ENCODE results near the gene HDAC6. TPM values are rescaled to one million over a fixed set of nuclear protein-coding genes. Genes with fewer than 3 reads are reported as not detected.

The HDAC6 gene
- total and polyA plus RNA-seq, 10 of the 15 experiments (the other 5 are each of a cell fraction or from before 2014, with no cell fraction given): 8.3 to 47.0 (median 34.1) TPM

GRCh38 chrX:48785540-48786214 is 16.2 kb upstream of the HDAC6 start:
- H3K27ac ChIP-seq (ENCODE audit: control insufficient read depth, insufficient read depth): no peak overlapping the region
- no peaks in the 10 kb centered on the region for H3K27me3 ChIP-seq (replicated peaks in 1 of 2; ENCODE audit: control insufficient read depth in 2 of 2, insufficient read depth in 2 of 2, low read length in 1 of 2)
- no peaks in the 10 kb centered on the region for H3K79me2 ChIP-seq (ENCODE audit: control insufficient read depth, insufficient read depth, low read length)
- ChIA-PET POLR2A (no interaction called here), RAD21 (ENCODE audit: unreplicated experiment) (no interaction called here), CTCF (no interaction called here), SMC1A (ENCODE audit: uncharacterized antibody, unreplicated experiment) (no interaction called here)
- no peaks in the 10 kb centered on the region for H3K9me3 ChIP-seq (replicated peaks; ENCODE audit: control insufficient read depth, insufficient read depth, low read length)
- no peaks in the 10 kb centered on the region for H3K4me1 ChIP-seq (ENCODE audit: control insufficient read depth, insufficient read depth, low read length)
- ATAC-seq (no peak), DNase-seq (ENCODE audit: low read depth, low spot score) (no peak), FAIRE-seq (no peak)
- no peak overlapping the region for H3K4me3 ChIP-seq
- no peak overlapping the region for H3K9ac ChIP-seq (ENCODE audit: control insufficient read depth, insufficient read depth, low read length)
- H2AFZ ChIP-seq (ENCODE audit: control insufficient read depth, low read depth, low read length): no peak overlapping the region
- intact Hi-C loops (cut with micrococcal nuclease; ENCODE audit: unreplicated experiment): no loop called here
- no peaks in the 10 kb centered on the region for H3K36me3 ChIP-seq (ENCODE audit: control insufficient read depth in 2 of 2, insufficient read depth in 2 of 2, low read length in 1 of 2)
- H3K4me2 ChIP-seq (ENCODE audit: control insufficient read depth, insufficient read depth): no peak overlapping the region
- TF ChIP-seq ZNF274 (IDR thresholded peaks at IDR 0.05; ENCODE audit: insufficient read depth, insufficient read length) (no peak), BHLHE40 (IDR thresholded peaks at IDR 0.05; ENCODE audit: borderline replicate concordance in 1 of 2, low read depth in 2 of 2, low read length in 1 of 2) (no peak), HDAC2 (IDR thresholded peaks at IDR 0.05) (no peak)
- H4K20me1 ChIP-seq (ENCODE audit: control insufficient read depth, insufficient read depth): no peaks in the 10 kb centered on the region
- in situ Hi-C loops (cut with MboI): no loop called here
- BruUV-seq (replicated peaks): no TSS peak
- whole genome bisulfite sequencing (ENCODE audit: insufficient coverage, insufficient replicate concordance, low lambda C conversion rate, missing lambda C conversion rate): 41% methylated on average over 16 of the region's 16 CpGs

DNA sequence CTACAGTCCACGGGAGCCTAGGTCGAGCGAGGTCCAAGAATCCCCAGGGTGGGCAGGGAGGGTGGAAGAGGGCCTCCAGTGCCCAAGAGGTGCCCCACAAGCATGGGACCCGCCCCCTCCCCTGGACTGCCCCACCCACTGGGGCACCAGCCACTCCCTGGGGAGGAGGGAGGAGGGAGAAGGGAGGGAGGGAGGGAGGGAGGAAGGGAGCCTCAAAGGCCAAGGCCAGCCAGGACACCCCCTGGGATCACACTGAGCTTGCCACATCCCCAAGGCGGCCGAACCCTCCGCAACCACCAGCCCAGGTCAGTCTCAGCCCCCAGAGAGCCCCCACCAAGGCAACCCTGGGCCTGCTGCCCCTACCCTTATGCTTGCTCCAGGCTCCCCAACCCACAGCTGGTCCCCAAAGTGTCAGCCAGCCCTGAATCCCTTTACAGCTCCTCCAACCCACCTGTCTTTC is 15.5 kb upstream of the HDAC6 start, which contains the start of gene GATA1:
GATA1 (plus strand) TSS at position 250 of the 460 bp plus-strand sequence. CDS start 4,520 bp downstream, outside the sequence.
- in situ Hi-C loops (cut with MboI) (no loop called here), intact Hi-C loops (cut with micrococcal nuclease; ENCODE audit: unreplicated experiment) (no loop called here)
- 16% methylated on average over 5 of the region's 7 CpGs for WGBS (ENCODE audit: insufficient coverage, insufficient replicate concordance, low lambda C conversion rate, missing lambda C conversion rate)
- H3K27me3 ChIP-seq (replicated peaks in 1 of 2; ENCODE audit: control insufficient read depth in 2 of 2, insufficient read depth in 2 of 2, low read length in 1 of 2): no peaks in the 10 kb centered on the region
- TF ChIP-seq ATF7 (IDR thresholded peaks at IDR 0.05; ENCODE audit: low read depth) (no peak), KLF5 (IDR thresholded peaks at IDR 0.05; ENCODE audit: partially characterized antibody) (no peak)
- ChIA-PET POLR2A (no interaction called here), RAD21 (ENCODE audit: unreplicated experiment) (no interaction called here), CTCF (no interaction called here), SMC1A (ENCODE audit: uncharacterized antibody, unreplicated experiment) (no interaction called here)
- H3K4me3 ChIP-seq: no peak within 1 kb of the TSS
- H3K9ac ChIP-seq (ENCODE audit: control insufficient read depth, insufficient read depth, low read length): no peak within 1 kb of the TSS
- DNase-seq (ENCODE audit: low read depth, low spot score) (no peak), FAIRE-seq (no peak), ATAC-seq (no peak)
- no peaks in the 10 kb centered on the region for H4K20me1 ChIP-seq (ENCODE audit: control insufficient read depth, insufficient read depth)
- H3K36me3 ChIP-seq (ENCODE audit: control insufficient read depth in 2 of 2, insufficient read depth in 2 of 2, low read length in 1 of 2): no peaks in the 10 kb centered on the region
- H2AFZ ChIP-seq (ENCODE audit: control insufficient read depth, low read depth, low read length): no peak within 1 kb of the TSS
- H3K79me2 ChIP-seq (ENCODE audit: control insufficient read depth, insufficient read depth, low read length): no peaks in the 10 kb centered on the region
- no peak within 1 kb of the TSS for H3K4me2 ChIP-seq (ENCODE audit: control insufficient read depth, insufficient read depth)
- H3K27ac ChIP-seq (ENCODE audit: control insufficient read depth, insufficient read depth): no peak within 1 kb of the TSS
- H3K4me1 ChIP-seq (ENCODE audit: control insufficient read depth, insufficient read depth, low read length): no peaks in the 10 kb centered on the region
- BruUV-seq (replicated peaks): no TSS peak
- no peaks in the 10 kb centered on the region for H3K9me3 ChIP-seq (replicated peaks; ENCODE audit: control insufficient read depth, insufficient read depth, low read length)
